Lung (tissue), 12 donors: ENCODE results near the gene MTUS2. TPM values are rescaled to one million over a fixed set of nuclear protein-coding genes. Genes with fewer than 3 reads are reported as not detected.
"Not testable (repeated sequence)": the region's sequence is repeated elsewhere in the genome, so short reads cannot be mapped to it uniquely, and the experiment has no call there.

Experiments used
- ATAC-seq: fragments of 200-7000 bp; cut with Tn5 transposase; one replicate; pipeline ENCODE4 v1.9.1; 2020; ENCODE audit warnings: moderate number of reproducible peaks; ENCODE audit not compliant: insufficient read depth, low FRiP score
- DNase-seq, 3 donors: peaks; one replicate each; pipeline ENCODE4 v3.0.0-alpha.2; 2013 to 2017
- H3K27ac ChIP-seq, 2 donors: one replicate each; pipeline ENCODE4 v1.5.1; 2013; ENCODE audit warnings: mild to moderate bottlenecking in 2 of 2, moderate library complexity in 2 of 2, control low read depth in 1 of 2, inconsistent platforms in 1 of 2, low read depth in 1 of 2, low read length in 1 of 2
- H3K27me3 ChIP-seq, 3 donors: one replicate each; pipeline ENCODE4 v1.5.1; 2013; ENCODE audit warnings: low read length in 2 of 3; ENCODE audit not compliant: control insufficient read depth in 3 of 3, insufficient read depth in 3 of 3
- H3K36me3 ChIP-seq, 4 donors: one replicate each; pipeline ENCODE4 v1.5.1; 2013; ENCODE audit warnings: low read length in 4 of 4, mild to moderate bottlenecking in 1 of 4, moderate library complexity in 1 of 4; ENCODE audit not compliant: control insufficient read depth in 4 of 4, insufficient read depth in 4 of 4
- H3K4me1 ChIP-seq, 5 donors: one replicate each; pipeline ENCODE4 v1.5.1; 2013; ENCODE audit warnings: low read length in 5 of 5, mild to moderate bottlenecking in 2 of 5, moderate library complexity in 1 of 5; ENCODE audit not compliant: control insufficient read depth in 5 of 5, insufficient read depth in 5 of 5
- H3K4me3 ChIP-seq: one replicate; pipeline ENCODE4 v1.5.1; 2013; ENCODE audit warnings: mild to moderate bottlenecking, control low read depth, moderate library complexity
- H3K9ac ChIP-seq, 2 donors: one replicate each; pipeline ENCODE4 v1.5.1; 2013; ENCODE audit warnings: low read length in 2 of 2, control low read depth in 1 of 2; ENCODE audit not compliant: insufficient read depth in 1 of 2
- H3K9me3 ChIP-seq, 4 donors: one replicate each; pipeline ENCODE4 v1.5.1; 2013; ENCODE audit warnings: low read length in 3 of 4, mild to moderate bottlenecking in 1 of 4, moderate library complexity in 1 of 4; ENCODE audit not compliant: control insufficient read depth in 4 of 4, insufficient read depth in 3 of 4
- CTCF ChIP-seq: IDR thresholded peaks from 2 replicates; pipeline ENCODE4 v1.5.1; 2012; ENCODE audit warnings: mild to moderate bottlenecking; ENCODE audit errors: control extremely low read depth, extremely low read depth
- WGBS, 2 donors: extraction: QIAGEN DNeasy Blood & Tissue Kit; methylation state at CpG; one replicate each; pipeline ENCODE4 v1.1.7; 2013; 5-methylcytosine and 5-hydroxymethylcytosine counted together
- polyA plus RNA-seq, 2 donors: library from polyadenylated mRNA; stranded (reverse); fragments of 200-250 nt; gene quantifications; one replicate each; pipeline ENCODE4 v1.2.1, GENCODE V29; 2013
- total RNA-seq, 2 donors: library from RNA; depleted of rRNA in 1 of 2; stranded (reverse); fragments of >200 nt in 1 of 2; gene quantifications; one replicate each; pipeline ENCODE4 v1.2.1, GENCODE V29; 2014 to 2021
- donor health status: control.
- donor health status: control.
- donor health status: Bipolar disorder and iron deficiency.
- donor health status: healthy.
- donor health status: DM: yes; HTN: yes; CAD: no.

The MTUS2 gene
- total and polyA plus RNA-seq, 4 donors = 0.03 to 0.54 (median 0.08) TPM

GRCh38 chr13:28984825-28985224, 164.7 kb downstream of the MTUS2 start:
- Histone ChIP-seq H3K27me3 (peaks cover 0 to 9% (median 3%) of the 10 kb centered on the region in 3 donors), H3K4me3 (no peak overlapping the region), H3K27ac (no peak overlapping the region), H3K4me1 (peaks cover 0 to 8% (median 0%) of the 10 kb centered on the region in 5 donors), H3K9me3 (peaks cover 0 to 11% (median 0%) of the 10 kb centered on the region in 4 donors), H3K9ac (no peak overlapping the region), H3K36me3 (no peaks in the 10 kb centered on the region)
- DNase-seq (no peak), ATAC-seq (no peak)
- TF ChIP-seq CTCF = no peak
- WGBS, 2 donors = 87 to 95% methylated on average over 1 of the region's 1 CpG

- not testable (repeated sequence) for H3K27ac ChIP-seq, H3K4me1 ChIP-seq, H3K27me3 ChIP-seq, ATAC-seq, H3K36me3 ChIP-seq, H3K4me3 ChIP-seq, H3K9ac ChIP-seq, DNase-seq
- 62 to 69% methylated on average over 3 of the region's 3 CpGs for WGBS, 2 donors
- peaks cover 0 to 16% (median 2%) of the 10 kb centered on the region in 4 donors for H3K9me3 ChIP-seq
Observed at GRCh38 chr13:28990378-28990777, 170.2 kb downstream of the MTUS2 start.

- H3K27ac ChIP-seq = no peak overlapping the region
- no peak overlapping the region for H3K4me3 ChIP-seq
- no peak for TF ChIP-seq CTCF
- peaks cover 0 to 8% (median 0%) of the 10 kb centered on the region in 5 donors for H3K4me1 ChIP-seq
- H3K36me3 ChIP-seq = no peaks in the 10 kb centered on the region
- DNase-seq = no peak
- H3K9ac ChIP-seq = no peak overlapping the region
- no peak for ATAC-seq
- peaks cover 0 to 12% (median 2%) of the 10 kb centered on the region in 4 donors for H3K9me3 ChIP-seq
- H3K27me3 ChIP-seq = peaks cover 0 to 2% (median 0%) of the 10 kb centered on the region in 3 donors
Observed at GRCh38 chr13:28991764-28992163, 171.6 kb downstream of the MTUS2 start.

- DNase-seq (no peak), ATAC-seq (no peak)
- no peaks in the 10 kb centered on the region for H3K36me3 ChIP-seq
- no peak for TF ChIP-seq CTCF
- WGBS, 2 donors = 92 to 93% methylated on average over 3 of the region's 3 CpGs
- H3K27me3 ChIP-seq = no peaks in the 10 kb centered on the region
- peaks cover 2 to 13% (median 4%) of the 10 kb centered on the region in 5 donors for H3K4me1 ChIP-seq
- no peak overlapping the region for H3K9ac ChIP-seq
- H3K9me3 ChIP-seq = peaks cover 0 to 6% (median 0%) of the 10 kb centered on the region in 4 donors
- H3K4me3 ChIP-seq = no peak overlapping the region
- H3K27ac ChIP-seq = no peak overlapping the region
Observed at GRCh38 chr13:29000826-29001225, 180.7 kb downstream of the MTUS2 start.
